ENCODE results near the gene TNIK.

TNIK gene

GRCh38 chr3:171282041-171282440 lies 178.2 kb downstream of the TNIK start:
- Histone ChIP-seq H2AFZ (ENCODE audit: low read length) (no peak overlapping the region), H3K4me3 (ENCODE audit: low read depth, low read length, poor library complexity, severe bottlenecking) (no peak overlapping the region), H3K4me2 (ENCODE audit: low read length) (no peak overlapping the region), H3K4me1 (ENCODE audit: insufficient read depth, low read length, severe bottlenecking) (no peaks in the 10 kb centered on the region), H3K27me3 (ENCODE audit: insufficient read depth, low read length) (0 out of 2 replicates have a peak, but pooled peaks cover 7% of the 10 kb centered on the region), H3K9me2 (ENCODE audit: low read depth, low read length) (no peaks in the 10 kb centered on the region), H3K36me3 (ENCODE audit: insufficient read depth, low read length) (no peaks in the 10 kb centered on the region), H3K9me3 (ENCODE audit: low read length) (no peaks in the 10 kb centered on the region), H3K9ac (ENCODE audit: low read length) (no peak overlapping the region), H3K79me2 (ENCODE audit: insufficient read depth, low read length) (no peaks in the 10 kb centered on the region), H3F3A (ENCODE audit: insufficient read depth, low read length) (no peaks in the 10 kb centered on the region), H3K27ac (ENCODE audit: low read depth, low read length, poor library complexity, severe bottlenecking) (no peak overlapping the region), H4K20me1 (ENCODE audit: insufficient read depth, low read length) (no peaks in the 10 kb centered on the region)
- no peak for TF ChIP-seq CTCF (IDR thresholded peaks at IDR 0.05; ENCODE audit: low read length)
- no peak for TF ChIP-seq EZH2 (IDR thresholded peaks at IDR 0.05; ENCODE audit: borderline replicate concordance, low read length)

GRCh38 chr3:171281256-171281992 lies 178.8 kb downstream of the TNIK start:
- no peaks in the 10 kb centered on the region for H3K4me1 ChIP-seq (ENCODE audit: insufficient read depth, low read length, severe bottlenecking)
- H3K4me3 ChIP-seq (ENCODE audit: low read depth, low read length, poor library complexity, severe bottlenecking) = no peak overlapping the region
- H3F3A ChIP-seq (ENCODE audit: insufficient read depth, low read length) = no peaks in the 10 kb centered on the region
- H4K20me1 ChIP-seq (ENCODE audit: insufficient read depth, low read length) = no peaks in the 10 kb centered on the region
- 0 out of 2 replicates have a peak, but pooled peaks cover 7% of the 10 kb centered on the region for H3K27me3 ChIP-seq (ENCODE audit: insufficient read depth, low read length)
- no peaks in the 10 kb centered on the region for H3K9me3 ChIP-seq (ENCODE audit: low read length)
- no peak overlapping the region for H3K4me2 ChIP-seq (ENCODE audit: low read length)
- TF ChIP-seq EZH2 (IDR thresholded peaks at IDR 0.05; ENCODE audit: borderline replicate concordance, low read length) (no peak), CTCF (IDR thresholded peaks at IDR 0.05; ENCODE audit: low read length) (no peak)
- no peaks in the 10 kb centered on the region for H3K79me2 ChIP-seq (ENCODE audit: insufficient read depth, low read length)
- no peak overlapping the region for H3K27ac ChIP-seq (ENCODE audit: low read depth, low read length, poor library complexity, severe bottlenecking)
- H2AFZ ChIP-seq (ENCODE audit: low read length) = no peak overlapping the region
- peaks cover under 1% of the 10 kb centered on the region; the same call in 1 of the 2 replicates for H3K9me2 ChIP-seq (ENCODE audit: low read depth, low read length)
- H3K9ac ChIP-seq (ENCODE audit: low read length) = no peak overlapping the region
- no peaks in the 10 kb centered on the region for H3K36me3 ChIP-seq (ENCODE audit: insufficient read depth, low read length)

GRCh38 chr3:171279972-171280371 lies 180.2 kb downstream of the TNIK start:
- Histone ChIP-seq H3K79me2 (ENCODE audit: insufficient read depth, low read length) (no peaks in the 10 kb centered on the region), H3K4me3 (ENCODE audit: low read depth, low read length, poor library complexity, severe bottlenecking) (no peak overlapping the region), H3K36me3 (ENCODE audit: insufficient read depth, low read length) (no peaks in the 10 kb centered on the region), H3K9ac (ENCODE audit: low read length) (no peak overlapping the region), H4K20me1 (ENCODE audit: insufficient read depth, low read length) (no peaks in the 10 kb centered on the region), H3K4me1 (ENCODE audit: insufficient read depth, low read length, severe bottlenecking) (no peaks in the 10 kb centered on the region), H3K9me3 (ENCODE audit: low read length) (no peaks in the 10 kb centered on the region), H3K9me2 (ENCODE audit: low read depth, low read length) (peaks cover 2% of the 10 kb centered on the region; the same call in 1 of the 2 replicates), H2AFZ (ENCODE audit: low read length) (no peak overlapping the region), H3F3A (ENCODE audit: insufficient read depth, low read length) (no peaks in the 10 kb centered on the region), H3K27ac (ENCODE audit: low read depth, low read length, poor library complexity, severe bottlenecking) (no peak overlapping the region), H3K4me2 (ENCODE audit: low read length) (no peak overlapping the region), H3K27me3 (ENCODE audit: insufficient read depth, low read length) (0 out of 2 replicates have a peak, but pooled peaks cover 7% of the 10 kb centered on the region)
- TF ChIP-seq CTCF (IDR thresholded peaks at IDR 0.05; ENCODE audit: low read length) (no peak), EZH2 (IDR thresholded peaks at IDR 0.05; ENCODE audit: borderline replicate concordance, low read length) (no peak)

All from OCI-LY1 (cell line).